Mammary epithelial cell (primary cell): ENCODE data around the gene ELP2.

ENCODE experiments used
- EZH2 ChIP-seq: IDR thresholded peaks from 2 replicates; pipeline ENCODE4 v1.6.1; 2012; ENCODE audit warnings: low read length, inconsistent platforms, borderline replicate concordance
- TF ChIP-seq, protein P1 (sequence below), 2 donors: IDR thresholded peaks in 1 of 2; conservative IDR thresholded peaks in 1 of 2; 2 replicates each; pipeline ENCODE4 v1.5.1; 2011 to 2012; ENCODE audit warnings: inconsistent platforms in 2 of 2, low read length in 2 of 2, mild to moderate bottlenecking in 2 of 2, control low read depth in 1 of 2, low read depth in 1 of 2; ENCODE audit not compliant: insufficient read depth in 1 of 2; ENCODE audit errors: extremely low read depth in 1 of 2

DNA sequence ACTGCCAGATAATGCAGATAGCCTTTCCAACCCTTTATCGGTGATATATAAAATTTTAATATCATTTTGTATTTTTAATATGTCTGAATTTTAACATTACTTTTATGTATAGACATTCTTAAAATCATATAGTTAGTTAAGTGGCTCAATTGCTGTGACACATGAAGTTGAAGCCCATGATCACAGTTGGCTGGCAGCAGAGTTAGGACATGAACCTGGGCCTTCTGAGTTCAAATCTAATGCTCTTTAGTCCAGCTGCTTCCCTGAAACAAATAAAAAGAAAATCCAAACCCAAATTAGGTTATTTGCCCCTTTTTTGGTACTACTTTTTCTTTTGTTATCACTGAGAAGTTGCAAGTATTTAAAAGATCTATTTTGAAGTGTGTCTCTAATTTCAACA is 5.6 kb downstream of the ELP2 start:
- TF ChIP-seq, protein P1, sequence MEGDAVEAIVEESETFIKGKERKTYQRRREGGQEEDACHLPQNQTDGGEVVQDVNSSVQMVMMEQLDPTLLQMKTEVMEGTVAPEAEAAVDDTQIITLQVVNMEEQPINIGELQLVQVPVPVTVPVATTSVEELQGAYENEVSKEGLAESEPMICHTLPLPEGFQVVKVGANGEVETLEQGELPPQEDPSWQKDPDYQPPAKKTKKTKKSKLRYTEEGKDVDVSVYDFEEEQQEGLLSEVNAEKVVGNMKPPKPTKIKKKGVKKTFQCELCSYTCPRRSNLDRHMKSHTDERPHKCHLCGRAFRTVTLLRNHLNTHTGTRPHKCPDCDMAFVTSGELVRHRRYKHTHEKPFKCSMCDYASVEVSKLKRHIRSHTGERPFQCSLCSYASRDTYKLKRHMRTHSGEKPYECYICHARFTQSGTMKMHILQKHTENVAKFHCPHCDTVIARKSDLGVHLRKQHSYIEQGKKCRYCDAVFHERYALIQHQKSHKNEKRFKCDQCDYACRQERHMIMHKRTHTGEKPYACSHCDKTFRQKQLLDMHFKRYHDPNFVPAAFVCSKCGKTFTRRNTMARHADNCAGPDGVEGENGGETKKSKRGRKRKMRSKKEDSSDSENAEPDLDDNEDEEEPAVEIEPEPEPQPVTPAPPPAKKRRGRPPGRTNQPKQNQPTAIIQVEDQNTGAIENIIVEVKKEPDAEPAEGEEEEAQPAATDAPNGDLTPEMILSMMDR (conservative IDR thresholded peaks at IDR 0.05 in 1 of 2, IDR thresholded peaks at IDR 0.05 in 1 of 2; ENCODE audit: extremely low read depth in 1 of 2, insufficient read depth in 1 of 2, low read depth in 1 of 2, low read length in 2 of 2): no peak
- TF ChIP-seq EZH2: no peak
